GM18520 (cell line): ENCODE data around the gene TNRC6C.
"Not testable (repeated sequence)": the region's sequence is repeated elsewhere in the genome, so short reads cannot be mapped to it uniquely, and the experiment has no call there.

Experiments used
- ATAC-seq: cut with Tn5 transposase; IDR thresholded peaks from one replicate; pipeline ENCODE4 v1.9.1; 2021; ENCODE audit not compliant: unreplicated experiment

TNRC6C gene

DNA sequence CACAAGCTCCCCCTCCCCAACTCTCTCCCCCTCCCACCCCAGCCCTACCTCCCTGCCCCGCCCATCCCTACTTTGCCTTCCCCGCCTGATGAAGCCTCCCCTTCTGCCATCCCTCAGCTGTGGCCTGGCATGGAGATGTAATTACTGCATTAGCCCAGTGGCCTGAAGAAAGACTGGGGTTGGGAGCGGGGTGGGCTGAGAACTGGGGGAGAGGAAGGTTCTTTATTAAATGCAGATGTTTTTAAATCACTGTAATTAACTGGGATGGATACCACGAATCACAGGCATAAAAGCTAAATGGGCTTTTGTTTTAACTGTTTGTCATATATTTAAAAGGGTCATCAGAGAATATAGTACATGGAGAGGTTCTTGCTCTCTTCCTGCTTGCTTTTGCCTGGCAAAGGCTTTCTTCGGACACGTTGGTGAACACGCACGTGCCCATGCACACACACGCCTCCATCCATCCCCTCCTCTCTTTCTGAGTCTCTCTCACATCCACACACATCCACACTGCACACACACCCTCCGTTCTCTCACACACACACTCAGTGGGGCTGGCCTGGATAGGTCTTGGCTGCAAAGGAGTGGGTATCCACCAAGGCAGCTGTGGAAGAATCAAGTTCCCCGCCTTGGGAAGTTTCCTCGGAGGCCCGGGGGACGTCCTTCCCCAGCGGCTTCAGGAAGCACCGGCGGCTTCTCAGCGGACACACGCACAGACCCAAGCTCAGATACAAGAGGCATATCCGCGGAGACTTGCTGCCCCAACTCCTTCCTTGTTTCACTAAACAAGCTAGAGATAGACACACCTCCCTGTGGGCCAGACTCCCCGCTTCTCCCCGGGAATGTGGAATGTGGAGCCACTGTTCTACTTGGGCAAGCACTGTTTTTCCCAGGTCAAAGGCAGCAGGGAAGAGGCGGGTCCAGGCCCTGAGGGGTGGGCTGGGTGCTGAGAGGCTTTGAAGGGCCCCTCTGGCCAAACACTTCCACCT is 27.4 kb upstream of the TNRC6C start:
- ATAC-seq = no peak

DNA sequence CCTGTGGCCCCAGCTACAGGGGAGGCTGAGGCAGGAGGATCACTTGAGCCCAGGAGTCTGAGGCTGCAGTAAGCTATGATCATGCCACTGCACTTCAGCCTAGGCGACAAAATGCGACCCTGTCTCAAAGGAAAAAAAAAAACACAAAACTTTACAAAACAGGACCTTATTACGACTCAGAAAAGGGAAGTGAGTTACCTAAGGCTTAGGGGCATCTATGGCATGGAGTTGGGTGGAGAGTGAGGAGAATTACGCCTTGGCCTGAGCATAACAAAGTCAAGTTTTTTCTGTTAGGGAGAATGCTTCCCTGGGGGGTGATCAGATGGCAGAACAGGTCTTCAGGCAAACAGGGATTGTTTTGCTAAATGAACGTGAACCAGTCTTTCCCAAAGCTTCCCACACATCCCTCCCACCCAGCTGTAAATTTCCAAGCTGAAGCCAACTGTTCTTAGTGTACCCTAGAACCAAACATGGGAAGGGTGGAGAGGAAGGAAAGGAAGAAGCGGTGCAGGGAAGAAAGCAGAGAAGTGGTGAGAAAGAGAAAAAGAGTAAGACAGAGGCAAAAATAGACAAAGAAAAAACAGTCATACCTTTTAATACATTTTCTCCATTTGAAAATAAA is 24.6 kb upstream of the TNRC6C start:
- ATAC-seq = no peak

DNA sequence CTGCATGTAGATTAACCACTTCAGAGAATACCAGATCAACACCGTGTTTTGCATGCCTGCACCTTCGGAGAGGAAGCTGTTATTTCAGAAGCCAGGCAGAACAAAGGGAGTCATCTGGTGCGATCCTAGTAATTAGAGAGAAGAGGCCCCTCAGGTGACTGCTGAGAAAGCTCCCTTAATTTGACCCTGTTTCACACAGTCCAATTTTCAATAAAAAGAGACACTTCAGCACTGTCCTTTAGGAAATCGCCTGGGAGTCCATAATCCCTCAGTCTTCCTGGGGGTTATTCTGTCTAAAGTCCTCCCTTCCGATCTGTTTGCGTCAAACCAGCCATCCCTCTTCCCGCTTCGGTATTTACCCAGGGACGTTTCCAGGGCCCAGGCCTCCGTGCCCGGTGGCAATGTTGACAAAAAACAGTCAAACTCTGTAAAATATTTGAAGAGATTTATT is 23.4 kb upstream of the TNRC6C start:
- ATAC-seq = no peak

DNA sequence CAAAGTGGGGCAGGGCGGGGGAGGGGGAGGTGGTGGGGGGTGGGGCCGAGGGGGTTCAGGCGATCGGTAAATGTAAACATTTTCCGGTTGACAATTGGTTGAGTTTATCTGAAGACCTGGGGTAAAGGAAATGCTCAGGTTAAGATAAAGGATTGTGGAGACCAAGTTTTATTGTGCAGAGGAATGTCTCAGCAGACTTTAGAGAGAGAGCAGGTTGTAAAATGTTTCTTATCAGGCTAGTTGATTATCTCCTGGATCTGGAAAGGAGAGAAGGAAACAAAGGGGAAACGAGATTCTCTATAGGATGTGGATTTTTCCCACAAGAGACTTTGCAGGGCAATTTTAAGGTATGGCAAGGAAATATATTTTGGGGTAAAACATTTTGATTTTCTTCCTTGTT is 22.8 kb upstream of the TNRC6C start:
- not testable (repeated sequence) for ATAC-seq

DNA sequence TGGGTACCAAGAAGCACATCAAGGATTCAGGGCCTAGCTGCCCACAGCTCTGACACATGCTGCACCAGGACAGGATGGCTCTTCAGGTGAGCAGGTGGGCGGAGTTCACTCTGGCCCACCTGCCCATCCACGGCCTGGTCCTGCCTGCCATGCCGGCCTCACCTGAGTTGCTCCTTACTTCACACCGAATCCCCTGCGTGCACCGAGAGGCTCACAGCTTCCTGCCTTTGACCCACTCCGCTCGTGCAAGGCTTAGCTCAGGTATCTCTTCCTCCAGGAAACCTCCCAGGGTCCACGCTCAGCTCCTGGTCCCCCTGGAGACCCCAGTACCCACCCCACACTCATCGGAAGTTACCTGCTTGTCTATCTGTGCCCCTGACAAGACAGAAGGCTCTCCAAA is 21.6 kb upstream of the TNRC6C start:
- no peak for ATAC-seq

- ATAC-seq = no peak
Observed at GRCh38 chr17:77941004-77941403, 17.5 kb upstream of the TNRC6C start.

GRCh38 chr17:77942112-77942988 is 16.2 kb upstream of the TNRC6C start:
- ATAC-seq = no peak

- ATAC-seq = no peak
Observed at GRCh38 chr17:77943971-77944370, 14.5 kb upstream of the TNRC6C start.

GRCh38 chr17:77944390-77945222 is 13.9 kb upstream of the TNRC6C start:
- no peak for ATAC-seq

GRCh38 chr17:77946900-77947645 is 11.4 kb upstream of the TNRC6C start:
- ATAC-seq = no peak

DNA sequence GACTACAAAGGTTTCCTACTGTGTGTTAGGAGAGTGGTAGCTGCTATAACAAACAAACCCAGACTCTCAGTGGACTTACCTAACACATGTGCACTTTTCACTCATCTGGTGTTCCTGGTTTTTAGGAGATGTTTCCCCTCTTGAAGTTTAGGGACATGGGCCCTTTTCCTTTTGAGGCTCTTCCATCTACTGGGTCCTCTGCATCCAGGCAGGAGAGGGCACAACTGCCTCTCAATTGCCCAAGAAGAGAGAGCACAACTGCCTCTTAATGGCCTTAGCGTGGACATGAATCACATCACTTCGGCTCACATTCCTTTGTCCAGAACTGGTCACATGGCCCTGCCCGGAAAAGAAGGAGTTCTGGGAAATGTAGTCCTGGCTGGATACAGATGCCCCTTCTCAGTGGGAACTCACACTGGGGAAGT is 9.8 kb upstream of the TNRC6C start:
- no peak for ATAC-seq

- no peak for ATAC-seq
Observed at GRCh38 chr17:77951123-77951522, 7.4 kb upstream of the TNRC6C start.

DNA sequence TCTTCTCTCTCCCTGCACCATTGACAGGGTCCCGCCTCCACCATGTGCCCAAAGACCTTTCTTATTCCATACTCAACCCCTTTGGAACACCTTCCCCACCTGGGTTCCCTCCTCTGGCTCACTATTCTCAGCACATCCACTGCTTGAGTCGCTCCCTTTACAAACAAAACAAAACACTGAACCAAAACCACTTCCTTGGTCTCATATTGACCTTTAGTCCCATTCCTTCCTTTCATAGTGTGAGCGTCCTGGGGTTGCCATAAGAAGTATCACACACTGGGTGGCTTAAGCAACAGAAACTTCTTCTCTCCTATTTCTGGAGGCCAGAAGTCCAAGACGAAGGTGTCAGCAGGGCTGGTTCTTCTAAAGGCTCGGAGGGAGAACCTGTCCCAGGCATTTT is 6.1 kb upstream of the TNRC6C start:
- no peak for ATAC-seq

- no peak for ATAC-seq
Observed at GRCh38 chr17:77957235-77957856, 1.2 kb upstream of the TNRC6C start.

DNA sequence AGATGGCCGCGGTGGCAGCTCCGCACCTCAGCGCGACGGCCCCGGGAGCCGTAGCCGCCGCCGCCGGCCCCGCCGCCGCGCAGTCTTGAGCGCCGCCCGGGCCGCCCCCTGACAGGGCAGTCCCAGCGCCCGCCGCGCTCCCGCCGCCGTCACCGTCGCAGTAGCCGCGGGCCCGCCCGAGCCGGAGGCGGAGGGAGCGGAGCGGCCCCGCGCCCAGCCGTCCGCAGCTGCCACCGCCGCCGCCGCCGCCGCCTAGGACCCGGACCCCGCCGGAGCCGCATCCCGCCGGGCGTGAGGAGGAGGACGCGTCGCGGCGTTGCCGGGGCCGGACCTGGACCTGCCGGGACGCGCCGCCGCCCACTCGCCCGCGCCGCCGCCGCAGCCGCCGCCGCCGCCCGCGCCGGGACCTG is 218 bp downstream of the TNRC6C start:
- ATAC-seq = no peak

DNA sequence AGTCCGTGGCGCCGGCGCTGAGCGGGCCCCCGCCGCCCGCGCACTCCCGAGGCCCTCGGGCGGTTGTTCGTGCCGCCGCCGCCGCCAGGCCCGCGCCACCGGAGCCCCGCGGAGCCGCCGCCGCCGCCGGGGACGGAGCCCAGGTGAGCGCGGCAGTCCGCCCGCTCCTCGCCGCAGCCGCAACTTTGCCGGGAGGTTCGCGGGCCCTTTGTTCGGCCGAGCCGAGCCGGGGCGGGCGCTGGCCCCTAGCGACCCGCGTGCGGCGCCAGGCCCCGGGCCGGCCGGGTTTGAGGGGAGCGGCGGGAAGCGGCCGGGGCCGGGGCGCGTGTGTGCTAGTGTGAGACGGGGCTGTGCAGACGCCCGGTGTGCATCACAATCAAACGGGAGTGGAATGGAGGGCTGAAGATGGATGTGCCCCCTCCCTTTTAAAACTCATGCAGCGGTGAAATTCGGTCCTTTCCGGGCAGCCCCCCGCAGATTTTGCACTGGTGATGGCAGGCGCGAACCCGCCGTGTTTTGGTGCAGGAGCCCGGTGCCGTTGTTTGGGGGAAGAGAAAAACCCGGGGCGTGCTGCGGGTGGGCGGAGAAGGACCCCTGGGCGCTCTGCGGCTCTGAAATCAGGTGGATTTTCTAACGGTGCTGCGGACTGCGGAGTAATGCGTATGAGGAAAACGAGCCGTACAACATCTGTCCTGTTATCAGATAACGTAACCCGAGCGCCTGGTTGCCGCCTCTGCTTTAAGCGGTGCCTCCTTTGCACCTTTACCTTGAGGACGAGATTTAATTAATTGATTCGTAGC is 823 bp downstream of the TNRC6C start:
- no peak for ATAC-seq

DNA sequence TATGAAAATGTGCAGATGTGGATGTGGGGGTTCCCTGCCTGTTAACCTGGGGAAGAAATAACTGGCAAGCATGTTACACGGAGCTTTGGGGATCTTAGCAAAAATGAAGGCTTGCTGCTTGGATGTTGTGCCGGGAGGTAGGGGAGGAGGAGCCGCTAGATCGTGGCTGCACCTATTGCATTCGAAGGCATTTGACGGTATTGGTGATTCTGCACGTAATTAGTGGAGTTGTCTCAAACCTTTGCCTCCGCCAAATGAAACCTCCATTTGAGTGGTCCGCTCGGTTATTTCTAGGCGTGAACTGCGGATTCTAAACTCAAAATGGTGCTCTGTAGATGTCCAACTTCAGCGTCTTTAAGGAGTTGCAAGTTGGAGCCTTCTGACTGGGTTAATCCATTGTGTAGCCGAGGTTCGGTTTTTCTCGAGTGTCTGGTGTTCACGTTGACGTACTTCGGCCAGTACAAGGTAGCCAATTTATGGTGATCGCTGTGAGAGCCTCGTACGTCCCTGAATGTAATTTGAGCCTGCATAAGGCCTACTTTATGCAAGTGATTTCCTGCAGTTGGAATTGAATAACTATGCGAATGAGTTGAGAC is 1.5 kb downstream of the TNRC6C start:
- no peak for ATAC-seq

DNA sequence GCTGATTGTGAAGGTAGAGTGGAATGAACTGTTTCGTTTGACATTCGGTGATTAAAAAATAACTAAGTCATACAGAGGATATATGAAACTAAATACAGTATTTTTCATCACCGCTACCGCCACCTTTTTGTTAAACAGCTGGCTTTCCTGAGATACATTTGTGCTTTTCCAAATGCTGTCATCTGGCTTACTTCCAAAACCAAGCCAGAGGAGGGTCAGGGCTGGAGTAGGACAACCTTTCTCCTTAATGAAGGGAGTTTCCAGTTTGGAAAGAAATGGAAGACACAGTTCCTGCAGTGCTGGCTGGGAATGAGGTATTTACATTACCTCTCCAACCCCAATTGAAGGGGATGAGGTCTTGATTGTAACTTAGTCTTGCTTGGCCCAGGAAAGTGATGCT is 3.2 kb downstream of the TNRC6C start:
- ATAC-seq = no peak
